HEK293T (cell line): ENCODE data around the gene SLC6A5.

Source experiments
- FOXK2 ChIP-seq: fragments of 450-650 bp; IDR thresholded peaks from 2 replicates; pipeline ENCODE4 v1.6.1; 2016; ENCODE audit warnings: mild to moderate bottlenecking
- HDGF ChIP-seq: fragments of 450-650 bp; IDR thresholded peaks from 2 replicates; pipeline ENCODE4 v1.6.1; 2017; ENCODE audit warnings: antibody characterized with exemption, borderline replicate concordance
- SP1 ChIP-seq: fragments of 450-650 bp; IDR thresholded peaks from 2 replicates; pipeline ENCODE4 v1.6.1; 2017
- SUZ12 ChIP-seq: fragments of 450-650 bp; IDR thresholded peaks from 2 replicates; pipeline ENCODE4 v1.6.1; 2016; ENCODE audit warnings: mild to moderate bottlenecking

- TF ChIP-seq FOXK2 (no peak), SP1 (no peak), SUZ12 (no peak), HDGF (no peak)
Observed at GRCh38 chr11:20563866-20564265, 35.5 kb upstream of the SLC6A5 start.
